ENCODE results near the gene ENOX1. TPM values are rescaled to one million over a fixed set of nuclear protein-coding genes. Genes with fewer than 3 reads are reported as not detected.

Gene ENOX1
- total RNA-seq, 1 experiment from 2014 or later = 0.35 TPM

GRCh38 chr13:43304945-43305344, 481.8 kb downstream of the ENOX1 start:
- no peak for DNase-seq
- Histone ChIP-seq H4K20me1 (ENCODE audit: insufficient read depth) (no peaks in the 10 kb centered on the region), H2AFZ (no peak overlapping the region), H3K9me2 (ENCODE audit: insufficient read depth) (no peaks in the 10 kb centered on the region), H3F3A (ENCODE audit: insufficient read depth, low read depth) (no peaks in the 10 kb centered on the region), H3K36me3 (ENCODE audit: low read depth) (no peaks in the 10 kb centered on the region), H3K79me2 (ENCODE audit: low read depth) (no peaks in the 10 kb centered on the region), H3K4me2 (no peak overlapping the region), H3K27me3 (ENCODE audit: insufficient read depth, low read depth) (no peaks in the 10 kb centered on the region), H3K4me1 (replicated peaks; ENCODE audit: insufficient read depth) (no peaks in the 10 kb centered on the region), H3K4me3 (no peak overlapping the region), H3K27ac (no peak overlapping the region), H3K9me3 (ENCODE audit: insufficient read depth, low read depth) (no peaks in the 10 kb centered on the region)
- POLR2A ChIA-PET (ENCODE audit: unreplicated experiment) = no interaction called here
- CTCF ChIA-PET = no interaction called here
- intact Hi-C loops (cut with micrococcal nuclease; ENCODE audit: unreplicated experiment) = loop anchor here (10.0 kb wide), 2 partner anchors 150 to 570 kb away; partner anchors contain the start of genes CCDC122 and LACC1
- BruUV-seq (replicated peaks) = no TSS peak
- TF ChIP-seq, protein P1, sequence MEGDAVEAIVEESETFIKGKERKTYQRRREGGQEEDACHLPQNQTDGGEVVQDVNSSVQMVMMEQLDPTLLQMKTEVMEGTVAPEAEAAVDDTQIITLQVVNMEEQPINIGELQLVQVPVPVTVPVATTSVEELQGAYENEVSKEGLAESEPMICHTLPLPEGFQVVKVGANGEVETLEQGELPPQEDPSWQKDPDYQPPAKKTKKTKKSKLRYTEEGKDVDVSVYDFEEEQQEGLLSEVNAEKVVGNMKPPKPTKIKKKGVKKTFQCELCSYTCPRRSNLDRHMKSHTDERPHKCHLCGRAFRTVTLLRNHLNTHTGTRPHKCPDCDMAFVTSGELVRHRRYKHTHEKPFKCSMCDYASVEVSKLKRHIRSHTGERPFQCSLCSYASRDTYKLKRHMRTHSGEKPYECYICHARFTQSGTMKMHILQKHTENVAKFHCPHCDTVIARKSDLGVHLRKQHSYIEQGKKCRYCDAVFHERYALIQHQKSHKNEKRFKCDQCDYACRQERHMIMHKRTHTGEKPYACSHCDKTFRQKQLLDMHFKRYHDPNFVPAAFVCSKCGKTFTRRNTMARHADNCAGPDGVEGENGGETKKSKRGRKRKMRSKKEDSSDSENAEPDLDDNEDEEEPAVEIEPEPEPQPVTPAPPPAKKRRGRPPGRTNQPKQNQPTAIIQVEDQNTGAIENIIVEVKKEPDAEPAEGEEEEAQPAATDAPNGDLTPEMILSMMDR (conservative IDR thresholded peaks at IDR 0.05) = no peak
- TF ChIP-seq EZH2 (IDR thresholded peaks at IDR 0.05; ENCODE audit: low read depth) = no peak

GRCh38 chr13:43304449-43304848, 482.3 kb downstream of the ENOX1 start:
- H4K20me1 ChIP-seq (ENCODE audit: insufficient read depth) = no peaks in the 10 kb centered on the region
- no peak for TF ChIP-seq EZH2 (IDR thresholded peaks at IDR 0.05; ENCODE audit: low read depth)
- TF ChIP-seq, protein P1 (conservative IDR thresholded peaks at IDR 0.05) = no peak
- no peaks in the 10 kb centered on the region for H3K36me3 ChIP-seq (ENCODE audit: low read depth)
- intact Hi-C loops (cut with micrococcal nuclease; ENCODE audit: unreplicated experiment) = loop anchor here (10.0 kb wide), 2 partner anchors 150 to 570 kb away; partner anchors contain the start of genes CCDC122 and LACC1
- ChIA-PET POLR2A (ENCODE audit: unreplicated experiment) (no interaction called here), CTCF (no interaction called here)
- no peaks in the 10 kb centered on the region for H3K4me1 ChIP-seq (replicated peaks; ENCODE audit: insufficient read depth)
- H3K9me2 ChIP-seq (ENCODE audit: insufficient read depth) = no peaks in the 10 kb centered on the region
- no TSS peak for BruUV-seq (replicated peaks)
- no peak overlapping the region for H2AFZ ChIP-seq
- DNase-seq = no peak
- no peaks in the 10 kb centered on the region for H3F3A ChIP-seq (ENCODE audit: insufficient read depth, low read depth)
- no peak overlapping the region for H3K4me2 ChIP-seq
- no peaks in the 10 kb centered on the region for H3K27me3 ChIP-seq (ENCODE audit: insufficient read depth, low read depth)
- H3K9me3 ChIP-seq (ENCODE audit: insufficient read depth, low read depth) = no peaks in the 10 kb centered on the region
- no peak overlapping the region for H3K27ac ChIP-seq
- H3K4me3 ChIP-seq = no peak overlapping the region
- H3K79me2 ChIP-seq (ENCODE audit: low read depth) = no peaks in the 10 kb centered on the region

GRCh38 chr13:43303033-43303729, 483.6 kb downstream of the ENOX1 start:
- Histone ChIP-seq H3K4me1 (replicated peaks; ENCODE audit: insufficient read depth) (no peaks in the 10 kb centered on the region), H3K27me3 (ENCODE audit: insufficient read depth, low read depth) (no peaks in the 10 kb centered on the region), H3K36me3 (ENCODE audit: low read depth) (no peaks in the 10 kb centered on the region), H3K4me2 (no peak overlapping the region), H4K20me1 (ENCODE audit: insufficient read depth) (no peaks in the 10 kb centered on the region), H2AFZ (no peak overlapping the region), H3K79me2 (ENCODE audit: low read depth) (no peaks in the 10 kb centered on the region), H3K9me3 (ENCODE audit: insufficient read depth, low read depth) (no peaks in the 10 kb centered on the region), H3K9me2 (ENCODE audit: insufficient read depth) (no peaks in the 10 kb centered on the region), H3F3A (ENCODE audit: insufficient read depth, low read depth) (no peaks in the 10 kb centered on the region), H3K27ac (no peak overlapping the region), H3K4me3 (no peak overlapping the region)
- ChIA-PET POLR2A (ENCODE audit: unreplicated experiment) (no interaction called here), CTCF (no interaction called here)
- BruUV-seq (replicated peaks) = no TSS peak
- intact Hi-C loops (cut with micrococcal nuclease; ENCODE audit: unreplicated experiment) = loop anchor here (2.0 to 10.0 kb wide), 3 partner anchors 148 to 572 kb away; partner anchors contain the start of genes CCDC122 and LACC1
- TF ChIP-seq, protein P1 (conservative IDR thresholded peaks at IDR 0.05) = peak; percentile 53; the same call in 1 of the 2 replicates
- no peak for TF ChIP-seq EZH2 (IDR thresholded peaks at IDR 0.05; ENCODE audit: low read depth)
- DNase-seq = peak in 1 of 2 experiments; percentile 39
